Esophagus muscularis mucosa (tissue), 4 donors: ENCODE data around the gene CCNO. TPM values are rescaled to one million over a fixed set of nuclear protein-coding genes. Genes with fewer than 3 reads are reported as not detected.

Experiments used
- DNase-seq: peaks from one replicate; pipeline ENCODE4 v3.0.0-alpha.2; 2017; ENCODE audit errors: extremely low spot score
- H3K27ac ChIP-seq, 4 donors: fragments of 200-600 bp; sonication (generic); replicated peaks in 1 of 4; 1 replicate in 3 of 4; 2 replicates in 1 of 4; pipeline ENCODE4 v1.5.1; 2016 to 2019; ENCODE audit warnings: mild to moderate bottlenecking in 1 of 4
- H3K27me3 ChIP-seq, 4 donors: fragments of 200-600 bp; sonication (generic); one replicate each; pipeline versions ENCODE4 v1.5.1 to v1.6.0; 2016 to 2019
- H3K36me3 ChIP-seq, 4 donors: fragments of 200-600 bp; sonication (generic); one replicate each; pipeline ENCODE4 v1.5.1; 2016 to 2019
- H3K4me1 ChIP-seq, 4 donors: fragments of 200-600 bp; sonication (generic); one replicate each; pipeline ENCODE4 v1.5.1; 2016 to 2019
- H3K4me3 ChIP-seq, 4 donors: fragments of 200-600 bp; sonication (generic); 1 replicate in 2 of 4; 2 replicates in 2 of 4; pipeline ENCODE4 v1.5.1; 2016 to 2019; ENCODE audit warnings: mild to moderate bottlenecking in 4 of 4, moderate library complexity in 1 of 4
- H3K9me3 ChIP-seq, 4 donors: fragments of 200-600 bp; sonication (generic); 1 replicate in 3 of 4; 2 replicates in 1 of 4; pipeline ENCODE4 v1.5.1; 2016 to 2019
- EP300 ChIP-seq: sonication (generic); formaldehyde crosslinking; IDR thresholded peaks from one replicate; pipeline ENCODE4 v1.6.1; 2017; ENCODE audit warnings: antibody characterized with exemption
- POLR2A ChIP-seq: fragments of 450-650 bp; IDR thresholded peaks from one replicate; pipeline ENCODE4 v1.6.1; 2017; ENCODE audit warnings: antibody characterized with exemption, moderate library complexity, mild to moderate bottlenecking, low read depth
- POLR2AphosphoS5 ChIP-seq, 2 donors: sonication (generic); formaldehyde crosslinking; IDR thresholded peaks; one replicate each; pipeline ENCODE4 v1.6.1; 2017; ENCODE audit warnings: antibody characterized with exemption in 2 of 2
- WGBS: methylation state at CpG from one replicate; pipeline ENCODE4 v1.1.5; 2018; 5-methylcytosine and 5-hydroxymethylcytosine counted together
- intact Hi-C: fragments of 100-400 bp; cut with DNase I; formaldehyde crosslinking; loops from one replicate; pipeline ENCODE4 v1.15.1; 2023
- total RNA-seq, 4 donors: library from RNA; depleted of rRNA; stranded (reverse); fragments of >200 nt; gene quantifications; one replicate each; pipeline versions ENCODE4 v1.1.0 to v1.2.1, GENCODE V29; 2016
- TF ChIP-seq, protein P1 (sequence below), 3 experiments: fragments of 200-600 bp in 2 of 3; fragments of 450-650 bp in 1 of 3; sonication (generic) in 2 of 3; IDR thresholded peaks; one replicate each; pipeline ENCODE4 v1.5.1; 2017 to 2019; ENCODE audit warnings: antibody characterized with exemption in 3 of 3, mild to moderate bottlenecking in 2 of 3, moderate library complexity in 1 of 3

The CCNO gene
- total RNA-seq, 4 donors from 2014 or later, result 0.19 TPM; not detected in 3

DNA sequence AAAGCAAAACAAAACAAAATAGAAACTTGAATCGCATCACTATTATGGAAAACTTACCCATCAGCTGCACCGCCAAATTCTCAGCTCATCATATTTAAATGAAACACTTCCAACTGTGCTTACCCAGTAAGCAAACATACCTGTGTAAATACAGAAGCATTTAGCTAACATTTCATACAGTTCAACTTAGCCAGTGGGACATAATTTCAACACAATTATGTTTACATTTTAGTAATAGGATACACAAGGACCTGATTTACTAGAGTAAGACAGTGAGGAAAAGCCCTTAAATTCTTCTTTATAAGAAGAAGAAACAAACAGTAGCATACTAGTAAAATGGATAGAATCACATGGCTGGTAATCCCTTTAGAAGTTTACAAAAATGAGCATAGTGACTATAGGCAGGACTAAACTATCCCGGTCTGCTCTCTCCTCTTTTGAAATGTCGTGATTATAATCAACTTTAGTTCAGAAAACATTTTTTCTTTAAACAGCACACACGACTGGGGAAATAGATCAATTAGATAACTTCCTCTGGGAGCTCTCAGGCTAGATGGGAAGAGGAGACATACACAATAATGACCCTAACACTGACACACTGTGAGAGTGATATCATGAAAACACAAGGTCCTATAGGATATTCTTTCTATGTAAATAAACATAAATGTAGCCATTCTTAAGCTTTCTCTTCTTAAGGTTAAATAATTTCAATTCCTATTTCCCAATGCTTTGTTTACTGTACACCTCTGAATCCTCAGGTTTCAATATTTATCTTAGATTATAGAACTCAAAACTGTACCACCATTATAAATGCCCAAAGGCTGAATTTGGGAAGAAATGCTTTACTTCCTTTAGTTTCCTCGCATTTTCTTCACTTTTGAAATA is 44.5 kb downstream of the CCNO start:
- Histone ChIP-seq H3K4me1 (no peaks in the 10 kb centered on the region), H3K36me3 (no peaks in the 10 kb centered on the region), H3K9me3 (no peaks in the 10 kb centered on the region), H3K27ac (no peak overlapping the region), H3K4me3 (no peak overlapping the region), H3K27me3 (peaks cover 0 to 60% (median 2%) of the 10 kb centered on the region in 4 donors)
- DNase-seq, result no peak
- intact Hi-C loops, result no loop called here
- TF ChIP-seq, protein P1, sequence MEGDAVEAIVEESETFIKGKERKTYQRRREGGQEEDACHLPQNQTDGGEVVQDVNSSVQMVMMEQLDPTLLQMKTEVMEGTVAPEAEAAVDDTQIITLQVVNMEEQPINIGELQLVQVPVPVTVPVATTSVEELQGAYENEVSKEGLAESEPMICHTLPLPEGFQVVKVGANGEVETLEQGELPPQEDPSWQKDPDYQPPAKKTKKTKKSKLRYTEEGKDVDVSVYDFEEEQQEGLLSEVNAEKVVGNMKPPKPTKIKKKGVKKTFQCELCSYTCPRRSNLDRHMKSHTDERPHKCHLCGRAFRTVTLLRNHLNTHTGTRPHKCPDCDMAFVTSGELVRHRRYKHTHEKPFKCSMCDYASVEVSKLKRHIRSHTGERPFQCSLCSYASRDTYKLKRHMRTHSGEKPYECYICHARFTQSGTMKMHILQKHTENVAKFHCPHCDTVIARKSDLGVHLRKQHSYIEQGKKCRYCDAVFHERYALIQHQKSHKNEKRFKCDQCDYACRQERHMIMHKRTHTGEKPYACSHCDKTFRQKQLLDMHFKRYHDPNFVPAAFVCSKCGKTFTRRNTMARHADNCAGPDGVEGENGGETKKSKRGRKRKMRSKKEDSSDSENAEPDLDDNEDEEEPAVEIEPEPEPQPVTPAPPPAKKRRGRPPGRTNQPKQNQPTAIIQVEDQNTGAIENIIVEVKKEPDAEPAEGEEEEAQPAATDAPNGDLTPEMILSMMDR (IDR thresholded peaks at IDR 0.05), result no peak
- TF ChIP-seq POLR2AphosphoS5 (IDR thresholded peaks at IDR 0.05) (no peak), POLR2A (no peak), EP300 (no peak)
- WGBS, result 57% methylated on average over 6 of the region's 6 CpGs

DNA sequence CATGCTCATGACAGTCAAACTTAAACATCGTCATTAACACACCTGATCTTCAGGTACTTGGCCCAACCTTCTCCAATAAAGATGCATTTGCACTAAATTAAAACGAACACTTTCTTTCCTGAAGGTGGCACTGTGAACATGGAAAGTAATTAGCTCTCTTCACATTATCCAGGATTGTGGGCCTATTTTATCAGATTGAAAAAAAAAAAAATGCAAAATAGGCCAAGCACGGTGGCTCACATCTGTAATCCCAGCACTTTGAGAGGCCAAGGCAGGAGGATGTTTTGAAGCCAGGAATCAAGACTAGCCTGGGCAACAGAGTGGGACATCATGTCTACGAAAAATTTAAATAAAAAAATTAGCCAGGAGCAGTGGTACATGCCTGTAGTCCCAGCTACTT is 46.0 kb downstream of the CCNO start:
- no peaks in the 10 kb centered on the region for H3K36me3 ChIP-seq

More for the DNA sequence above, 46.0 kb downstream of the CCNO start:
- DNase-seq, result no peak
- Histone ChIP-seq H3K9me3 (no peaks in the 10 kb centered on the region), H3K4me1 (no peaks in the 10 kb centered on the region), H3K4me3 (no peak overlapping the region), H3K27ac (no peak overlapping the region), H3K27me3 (peaks cover 0 to 66% (median 2%) of the 10 kb centered on the region in 4 donors)
- WGBS, result 46% methylated on average over 4 of the region's 4 CpGs
- intact Hi-C loops, result no loop called here
- no peak for TF ChIP-seq POLR2AphosphoS5 (IDR thresholded peaks at IDR 0.05)
- TF ChIP-seq EP300, result no peak
- no peak for TF ChIP-seq POLR2A

Other genes with a start within 250 kb of the CCNO start
- gene ESM1, start 248.0 kb downstream of the CCNO start, total RNA-seq, result under 1 TPM in 1 of 4 donors, not detected in 3; 0.33 TPM
- gene GZMK, start 209.4 kb downstream of the CCNO start, total RNA-seq, result 1 to 10 TPM in 1 of 4 donors, under 1 TPM in 1, not detected in 2; 0.42 to 2.8 TPM
- gene GZMA, start 131.0 kb downstream of the CCNO start, total RNA-seq, result 1 to 10 TPM in 2 of 4 donors, under 1 TPM in 2; 0.40 to 3.1 (median 0.89) TPM
- gene GPX8, start 73.4 kb downstream of the CCNO start, total RNA-seq, result 10 to 100 TPM in 1 of 4 donors, 1 to 10 TPM in 3; 8.4 to 12.5 (median 9.3) TPM
- gene CDC20B, start 60.4 kb downstream of the CCNO start, total RNA-seq, result not detected
- not detected for gene MCIDAS, start 6.3 kb downstream of the CCNO start, total RNA-seq
- 10 to 100 TPM; 26.1 to 34.9 (median 30.2) TPM for gene DHX29, start 74.1 kb upstream of the CCNO start, total RNA-seq
- 10 to 100 TPM; 53.7 to 64.0 (median 62.3) TPM for gene MTREX, start 74.4 kb upstream of the CCNO start, total RNA-seq